GM12801 (cell line): ENCODE measurements around the gene NFKBIL1.

Experiments
- TF ChIP-seq, protein P1 (sequence below): IDR thresholded peaks from one replicate; pipeline ENCODE4 v1.5.1; 2011; ENCODE audit warnings: control low read depth; ENCODE audit not compliant: insufficient read length; ENCODE audit errors: extremely low read depth

NFKBIL1 gene

DNA sequence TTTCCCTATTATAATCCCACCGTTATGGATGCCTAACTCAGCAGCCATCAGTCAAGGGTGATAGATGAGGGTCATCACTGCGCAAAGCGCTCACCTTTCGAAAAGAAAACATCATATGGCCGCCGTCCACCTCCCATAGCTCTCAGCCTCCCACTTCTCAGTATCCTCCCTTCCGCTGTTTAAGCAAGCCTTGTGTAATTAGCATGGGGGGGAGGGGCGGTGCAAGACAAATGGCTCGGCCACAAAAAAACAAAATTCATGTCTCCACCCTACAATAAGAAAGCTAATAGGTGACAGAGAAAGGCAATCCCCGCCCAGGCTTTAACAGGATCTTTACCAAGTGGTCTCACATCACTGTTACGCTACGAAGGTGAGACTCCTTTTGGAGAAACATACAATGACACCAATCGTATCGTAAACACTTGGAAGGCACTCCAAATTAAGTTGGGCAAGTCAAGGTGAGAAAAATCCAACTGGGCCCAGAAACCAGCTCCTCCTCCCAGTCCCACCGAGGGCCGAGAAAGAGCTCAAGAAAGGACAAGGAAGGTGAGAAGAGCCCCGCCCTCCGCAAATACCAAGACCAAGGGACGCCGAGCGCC lies 6.2 kb upstream of the NFKBIL1 start:
- TF ChIP-seq, protein P1, sequence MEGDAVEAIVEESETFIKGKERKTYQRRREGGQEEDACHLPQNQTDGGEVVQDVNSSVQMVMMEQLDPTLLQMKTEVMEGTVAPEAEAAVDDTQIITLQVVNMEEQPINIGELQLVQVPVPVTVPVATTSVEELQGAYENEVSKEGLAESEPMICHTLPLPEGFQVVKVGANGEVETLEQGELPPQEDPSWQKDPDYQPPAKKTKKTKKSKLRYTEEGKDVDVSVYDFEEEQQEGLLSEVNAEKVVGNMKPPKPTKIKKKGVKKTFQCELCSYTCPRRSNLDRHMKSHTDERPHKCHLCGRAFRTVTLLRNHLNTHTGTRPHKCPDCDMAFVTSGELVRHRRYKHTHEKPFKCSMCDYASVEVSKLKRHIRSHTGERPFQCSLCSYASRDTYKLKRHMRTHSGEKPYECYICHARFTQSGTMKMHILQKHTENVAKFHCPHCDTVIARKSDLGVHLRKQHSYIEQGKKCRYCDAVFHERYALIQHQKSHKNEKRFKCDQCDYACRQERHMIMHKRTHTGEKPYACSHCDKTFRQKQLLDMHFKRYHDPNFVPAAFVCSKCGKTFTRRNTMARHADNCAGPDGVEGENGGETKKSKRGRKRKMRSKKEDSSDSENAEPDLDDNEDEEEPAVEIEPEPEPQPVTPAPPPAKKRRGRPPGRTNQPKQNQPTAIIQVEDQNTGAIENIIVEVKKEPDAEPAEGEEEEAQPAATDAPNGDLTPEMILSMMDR, result no peak

- TF ChIP-seq, protein P1, result no peak
Measured at GRCh38 chr6:31541658-31542521, 5.5 kb upstream of the NFKBIL1 start, which contains the start of gene DDX39B. Gene DDX39B, minus strand, starts transcription at chr6:31542003. Its CDS starts 1,471 bp downstream, at chr6:31540532.

DNA sequence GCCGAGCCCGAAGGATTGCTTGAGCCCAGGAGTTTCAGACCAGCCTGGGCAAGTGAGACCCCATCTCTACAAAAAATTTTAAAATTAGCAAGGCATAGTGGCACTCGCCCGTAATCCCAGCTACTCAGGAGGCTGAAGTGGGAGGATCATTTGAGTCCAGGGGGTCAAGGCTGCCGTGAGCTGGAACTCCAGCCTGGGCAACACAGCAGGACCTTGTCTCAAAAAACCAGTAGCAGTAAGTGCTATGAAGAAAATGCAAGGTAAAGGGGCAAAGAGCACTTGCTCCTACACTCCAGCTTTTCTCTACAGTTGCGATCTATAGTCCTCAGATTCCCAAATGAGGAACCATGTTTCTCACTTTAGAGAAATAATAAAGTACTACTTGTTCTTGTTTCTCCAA lies 3.8 kb upstream of the NFKBIL1 start:
- TF ChIP-seq, protein P1, result no peak

DNA sequence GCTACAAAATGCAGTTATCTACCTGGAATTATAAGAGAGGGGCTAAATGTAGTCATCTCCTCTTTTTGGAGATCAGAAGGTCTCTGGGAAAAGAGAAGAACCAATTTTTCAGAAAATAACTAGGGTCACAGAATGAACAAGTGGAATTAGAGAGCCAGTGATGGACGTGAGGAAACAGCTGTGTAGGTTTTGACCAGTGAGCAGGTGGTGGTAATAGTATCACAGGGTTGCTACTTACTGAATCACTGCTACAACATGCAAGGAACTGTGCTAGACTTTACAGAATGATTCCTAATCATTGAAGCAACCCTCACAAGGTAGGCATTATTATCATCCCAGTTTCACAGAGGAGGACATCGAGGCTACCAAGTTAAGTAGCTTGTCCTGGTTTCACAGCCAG lies 2.7 kb upstream of the NFKBIL1 start:
- TF ChIP-seq, protein P1, result no peak

- TF ChIP-seq, protein P1, result no peak
Measured at GRCh38 chr6:31545291-31545690, 2.1 kb upstream of the NFKBIL1 start.

DNA sequence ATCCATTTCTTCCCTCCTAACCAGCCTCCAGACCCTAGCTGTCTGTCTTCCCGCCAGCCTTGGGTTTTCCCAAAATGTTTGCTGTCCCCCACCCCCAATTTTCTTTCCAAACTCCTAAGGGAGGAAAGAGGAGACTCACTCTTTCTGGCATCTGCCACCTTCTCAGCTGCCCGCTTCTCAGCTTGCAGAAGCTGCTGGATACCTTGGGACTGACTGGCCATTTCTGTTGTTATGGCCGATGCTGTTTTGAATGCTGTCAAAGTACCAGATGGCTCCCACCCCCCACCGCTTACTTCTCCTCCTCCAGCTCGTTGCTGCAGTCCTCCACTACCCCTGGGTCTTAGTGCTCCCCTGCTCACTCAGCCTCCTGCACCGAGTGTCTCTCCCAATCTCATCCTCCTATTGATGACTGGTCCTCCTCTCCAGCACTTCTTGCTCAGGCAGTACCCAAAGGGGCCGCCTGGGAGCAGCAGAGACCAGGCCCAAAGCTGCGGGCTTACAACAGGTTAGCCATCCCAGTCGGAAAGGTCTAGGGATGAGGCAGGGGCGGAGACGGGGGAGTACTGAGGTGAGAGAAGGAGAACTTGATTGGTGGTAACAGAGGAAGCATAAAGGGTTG lies 960 bp upstream of the NFKBIL1 start, which contains the start of gene ATP6V1G2:
ATP6V1G2 (minus strand) TSS at position 270 of the 619 bp plus-strand sequence; CDS start at position 221, 49 bp downstream.
- TF ChIP-seq, protein P1, result peak; percentile 83
